Transverse colon (tissue), 3 donors: ENCODE measurements around the gene NCBP3.

Experiments
- CTCF ChIP-seq, 5 experiments: fragments of 200-600 bp in 3 of 5; fragments of 450-650 bp in 2 of 5; sonication (generic) in 3 of 5; IDR thresholded peaks; 1 replicate in 2 of 5; 2 replicates in 3 of 5; pipeline ENCODE4 v1.5.1; 2016 to 2017; ENCODE audit warnings: antibody characterized with exemption in 5 of 5, inconsistent platforms in 3 of 5, mild to moderate bottlenecking in 2 of 5, moderate library complexity in 1 of 5
- POLR2A ChIP-seq: fragments of 450-650 bp; IDR thresholded peaks from one replicate; pipeline ENCODE4 v1.6.1; 2016; ENCODE audit warnings: antibody characterized with exemption, mild to moderate bottlenecking, moderate library complexity

- no peak for TF ChIP-seq CTCF (IDR thresholded peaks at IDR 0.05)
- TF ChIP-seq POLR2A: no peak
These were observed 19.1 kb upstream of the NCBP3 start for GRCh38 chr17:3865176-3865575.
